ENCODE results near the gene STK31.
"Not testable (repeated sequence)": the region's sequence is repeated elsewhere in the genome, so short reads cannot be mapped to it uniquely, and the experiment has no call there.

STK31 gene, protein sequence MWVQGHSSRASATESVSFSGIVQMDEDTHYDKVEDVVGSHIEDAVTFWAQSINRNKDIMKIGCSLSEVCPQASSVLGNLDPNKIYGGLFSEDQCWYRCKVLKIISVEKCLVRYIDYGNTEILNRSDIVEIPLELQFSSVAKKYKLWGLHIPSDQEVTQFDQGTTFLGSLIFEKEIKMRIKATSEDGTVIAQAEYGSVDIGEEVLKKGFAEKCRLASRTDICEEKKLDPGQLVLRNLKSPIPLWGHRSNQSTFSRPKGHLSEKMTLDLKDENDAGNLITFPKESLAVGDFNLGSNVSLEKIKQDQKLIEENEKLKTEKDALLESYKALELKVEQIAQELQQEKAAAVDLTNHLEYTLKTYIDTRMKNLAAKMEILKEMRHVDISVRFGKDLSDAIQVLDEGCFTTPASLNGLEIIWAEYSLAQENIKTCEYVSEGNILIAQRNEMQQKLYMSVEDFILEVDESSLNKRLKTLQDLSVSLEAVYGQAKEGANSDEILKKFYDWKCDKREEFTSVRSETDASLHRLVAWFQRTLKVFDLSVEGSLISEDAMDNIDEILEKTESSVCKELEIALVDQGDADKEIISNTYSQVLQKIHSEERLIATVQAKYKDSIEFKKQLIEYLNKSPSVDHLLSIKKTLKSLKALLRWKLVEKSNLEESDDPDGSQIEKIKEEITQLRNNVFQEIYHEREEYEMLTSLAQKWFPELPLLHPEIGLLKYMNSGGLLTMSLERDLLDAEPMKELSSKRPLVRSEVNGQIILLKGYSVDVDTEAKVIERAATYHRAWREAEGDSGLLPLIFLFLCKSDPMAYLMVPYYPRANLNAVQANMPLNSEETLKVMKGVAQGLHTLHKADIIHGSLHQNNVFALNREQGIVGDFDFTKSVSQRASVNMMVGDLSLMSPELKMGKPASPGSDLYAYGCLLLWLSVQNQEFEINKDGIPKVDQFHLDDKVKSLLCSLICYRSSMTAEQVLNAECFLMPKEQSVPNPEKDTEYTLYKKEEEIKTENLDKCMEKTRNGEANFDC

DNA sequence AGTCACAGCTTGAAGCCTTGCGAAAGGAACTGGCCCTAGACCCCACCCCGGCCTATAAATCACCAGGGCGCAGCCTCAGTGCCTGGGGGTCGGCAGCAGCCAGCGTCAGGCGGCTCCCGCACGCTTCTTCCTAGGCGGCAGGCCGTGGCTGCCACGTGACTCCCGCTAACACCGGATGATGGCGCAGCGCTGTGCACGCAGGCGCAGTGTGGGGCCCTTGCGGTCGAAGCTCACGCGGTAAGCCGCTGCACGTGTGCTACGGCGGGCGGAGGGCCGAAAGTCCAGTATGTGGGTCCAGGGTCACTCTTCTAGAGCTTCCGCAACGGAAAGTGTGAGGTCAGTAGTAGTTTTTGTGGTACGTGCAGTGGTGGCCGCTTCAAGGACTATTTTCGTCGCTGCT lies at the start of gene STK31:
TSS of gene STK31 (plus strand) at position 220 of the 400 bp plus-strand sequence. CDS start at position 287, 67 bp downstream.
- no peak for DNase-seq

DNA sequence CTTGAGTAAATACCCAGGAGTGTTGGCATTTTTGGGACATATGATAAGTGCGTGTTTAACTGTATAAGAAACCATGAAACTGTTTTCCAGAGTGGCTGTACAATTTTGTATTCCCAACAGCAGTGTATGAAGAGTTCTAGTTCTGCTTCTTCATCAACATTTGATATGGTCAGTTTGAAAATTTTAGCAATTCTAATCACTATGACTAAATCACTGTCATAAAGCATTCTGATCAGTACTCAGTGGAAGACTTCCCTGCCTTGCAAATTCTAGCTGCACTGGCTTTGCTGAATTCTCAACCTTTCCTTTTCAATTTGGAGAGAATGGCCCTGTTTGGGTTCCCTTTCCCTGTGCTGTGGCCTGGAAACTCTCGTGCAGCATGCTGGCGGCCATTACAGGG lies 48.6 kb upstream of the STK31 start:
- no peak for DNase-seq

DNA sequence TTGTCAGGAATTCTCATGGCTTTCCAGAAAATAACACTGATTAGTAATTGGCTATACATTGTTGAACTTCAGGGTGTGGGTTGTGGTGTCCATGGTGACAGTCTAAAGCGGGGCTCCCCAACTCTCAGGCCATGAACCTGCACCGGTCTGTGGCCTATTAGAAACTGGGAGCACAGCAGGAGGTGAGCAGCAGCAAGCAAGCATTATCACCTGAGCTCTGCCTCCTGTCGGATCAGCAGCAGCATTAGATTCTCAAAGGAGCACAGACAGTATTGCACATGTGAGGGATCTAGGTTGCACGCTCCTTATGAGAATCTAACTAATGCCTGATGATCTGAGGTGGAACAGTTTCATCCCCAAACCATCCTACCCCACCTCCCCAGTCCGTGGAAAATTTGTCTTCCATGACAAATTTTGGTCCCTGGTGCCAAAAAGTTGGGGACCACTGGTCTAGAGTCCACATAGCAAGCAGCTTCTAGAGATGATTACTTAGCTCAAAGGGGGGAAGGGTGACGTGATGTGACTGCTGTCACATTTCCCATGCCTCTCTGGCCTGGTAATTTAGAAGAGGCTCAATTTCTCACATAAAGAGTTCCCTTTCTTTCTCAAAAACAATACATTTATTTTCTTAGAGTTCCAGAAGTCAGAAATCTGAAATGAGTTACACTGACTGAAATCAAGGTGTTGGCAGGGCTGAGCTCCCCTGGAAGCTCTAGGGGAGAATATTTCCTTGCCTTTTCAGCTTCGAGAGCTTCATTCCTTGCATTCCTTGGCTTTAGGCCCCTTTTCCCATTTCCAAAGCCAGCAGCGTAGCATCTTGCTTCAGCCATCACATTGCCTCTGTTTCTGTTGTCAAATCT lies 47.7 kb upstream of the STK31 start:
- no peak for DNase-seq

DNA sequence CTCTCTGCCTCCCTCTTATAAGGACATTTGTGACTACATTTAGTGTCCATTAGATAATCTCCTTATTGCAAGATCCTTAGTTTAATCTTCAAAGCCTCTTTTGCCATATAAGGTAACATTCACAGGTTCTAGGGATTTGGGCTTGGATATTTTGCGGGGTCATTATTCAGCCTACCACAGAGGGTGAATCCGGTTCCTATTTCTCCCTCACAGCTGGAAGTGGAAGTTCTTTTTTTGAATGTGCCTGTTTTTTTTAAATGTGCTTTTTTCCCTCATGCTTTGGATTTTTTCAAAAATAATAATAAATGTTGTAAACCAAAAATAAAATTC lies 47.1 kb upstream of the STK31 start:
- no peak for DNase-seq

DNA sequence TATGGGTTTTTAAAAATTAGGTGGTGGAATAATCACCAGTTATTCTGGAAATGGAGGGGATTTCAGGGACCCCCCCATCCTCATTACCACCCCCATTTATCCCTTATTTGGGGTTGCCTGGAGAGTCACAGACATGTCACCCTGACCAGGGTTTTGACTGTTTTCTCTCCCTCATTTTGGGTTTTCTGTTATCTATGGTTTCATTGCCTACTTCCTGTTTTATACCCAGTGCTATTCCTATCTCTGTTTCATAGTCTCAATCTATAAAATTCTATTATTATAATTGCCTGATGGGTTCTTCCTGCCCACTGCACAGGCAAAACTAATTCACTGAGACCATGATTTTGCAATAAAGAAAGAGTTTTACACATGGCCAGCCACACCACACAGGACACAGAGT lies 45.9 kb upstream of the STK31 start:
- DNase-seq: no peak

DNA sequence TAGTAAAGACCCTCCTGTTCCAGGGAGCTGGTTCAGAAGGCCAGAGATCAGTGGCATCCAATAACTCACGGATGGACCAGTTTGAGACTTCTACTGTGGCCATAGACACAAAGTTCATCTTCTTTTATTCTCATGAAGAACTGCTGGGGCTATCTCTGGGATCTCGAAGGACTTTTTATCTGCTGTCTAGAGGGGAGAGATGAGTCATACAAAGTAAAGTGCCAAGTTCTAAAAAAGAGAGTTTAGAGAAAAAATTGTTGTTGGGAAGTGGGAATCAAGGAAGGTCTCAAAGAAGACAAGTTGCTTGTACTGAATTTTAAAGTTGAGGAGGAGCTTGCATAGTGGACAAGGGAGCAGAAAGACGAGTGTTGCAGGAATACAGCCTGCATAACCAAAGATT lies 38.0 kb upstream of the STK31 start:
- DNase-seq: no peak

DNA sequence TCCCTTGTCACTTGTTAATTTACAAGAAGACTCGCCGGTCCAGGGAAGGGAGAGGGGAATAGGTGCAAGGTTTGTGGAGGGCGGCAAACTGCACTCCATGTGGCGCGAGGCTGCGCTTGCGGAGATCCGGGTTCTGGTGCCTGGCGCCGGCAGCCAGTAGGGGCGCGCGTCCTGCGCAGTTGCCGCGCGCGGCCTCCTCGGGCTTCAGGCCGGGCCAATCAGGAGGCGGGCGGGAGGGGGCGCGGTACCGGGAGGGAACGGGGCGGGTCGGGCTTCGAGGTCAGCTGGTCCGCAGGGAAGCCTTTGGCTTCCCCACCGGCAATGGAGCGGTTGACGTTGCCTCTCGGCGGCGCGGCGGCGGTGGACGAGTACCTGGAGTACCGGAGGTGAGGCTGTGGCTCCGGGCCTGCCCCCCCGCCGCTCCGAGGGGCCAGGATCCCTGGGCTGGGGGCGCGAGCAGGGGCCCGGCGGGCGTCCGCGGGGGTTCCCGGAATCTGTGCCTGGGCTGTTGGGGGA lies 30.1 kb upstream of the STK31 start, which contains the start of gene FAM221A:
TSS of gene FAM221A (plus strand) at position 302 of the 516 bp plus-strand sequence. CDS start at position 322, 20 bp downstream.
- peak; percentile 66 for DNase-seq

DNA sequence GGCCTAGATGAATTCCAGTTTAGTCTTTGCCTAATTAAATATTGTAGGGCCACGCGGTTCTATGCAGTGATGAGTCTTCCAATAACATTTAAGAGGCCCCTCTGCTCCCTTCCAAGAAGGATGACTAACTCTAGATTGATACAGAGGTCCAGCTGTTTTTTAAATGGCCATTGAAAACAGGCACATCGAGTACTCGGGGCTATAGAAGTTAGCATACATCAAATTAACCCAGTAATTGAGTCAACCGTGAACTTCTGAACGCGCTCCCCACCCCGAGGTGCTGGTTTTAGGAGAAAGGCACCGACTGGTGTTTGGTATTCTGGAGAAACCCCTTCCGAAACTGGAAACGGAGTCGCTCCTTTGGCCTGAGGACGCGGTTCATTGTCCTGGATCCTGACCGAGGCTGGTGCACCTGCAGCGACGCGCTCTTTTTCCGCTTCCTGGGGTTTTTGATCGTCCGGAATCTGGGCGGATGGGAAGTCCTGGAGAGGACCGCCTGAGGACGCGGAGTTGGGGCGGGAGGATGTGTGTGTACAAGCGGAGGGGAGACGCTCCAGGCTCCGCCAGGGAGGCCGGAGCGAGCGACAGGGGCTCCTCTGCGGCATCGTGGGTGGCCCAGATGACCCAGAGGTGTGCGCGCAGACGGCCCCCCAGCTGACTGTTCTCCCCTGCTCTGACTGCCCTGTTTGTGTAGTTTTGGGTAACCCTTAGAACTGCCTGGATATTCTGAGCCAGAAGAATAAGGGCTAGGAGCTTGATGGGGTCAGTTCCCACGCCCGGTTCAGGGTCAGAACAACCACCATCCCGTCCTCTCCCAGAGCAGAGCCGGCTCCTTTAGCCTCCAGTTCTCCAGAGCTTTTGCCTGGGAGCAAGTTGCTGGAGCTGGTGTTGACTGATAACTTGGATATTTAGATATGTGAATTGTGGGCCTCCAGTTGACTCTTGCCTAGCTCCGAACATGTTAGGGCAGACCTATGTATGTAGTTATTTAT lies 29.3 kb upstream of the STK31 start:
- no peak for DNase-seq

DNA sequence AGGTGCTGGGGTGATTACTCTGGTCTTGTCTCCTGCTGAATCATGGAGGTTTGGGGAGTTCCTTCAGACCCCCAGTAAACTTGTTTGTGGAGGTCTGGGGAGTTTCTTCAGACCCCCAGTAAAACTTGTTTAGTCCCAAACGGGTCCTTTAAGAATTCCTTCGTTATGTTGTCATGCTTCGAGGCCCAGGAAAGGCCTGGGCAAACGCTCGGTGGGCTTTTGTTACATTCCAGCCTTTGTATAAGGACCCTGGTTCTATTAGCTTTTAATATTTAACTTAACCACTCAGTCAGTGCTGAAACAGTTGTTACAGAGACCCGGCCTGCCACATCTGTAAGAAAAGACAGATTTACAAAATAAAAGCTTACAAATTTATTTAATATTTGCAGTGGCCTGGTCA lies 26.0 kb upstream of the STK31 start:
- DNase-seq: not testable (repeated sequence)

DNA sequence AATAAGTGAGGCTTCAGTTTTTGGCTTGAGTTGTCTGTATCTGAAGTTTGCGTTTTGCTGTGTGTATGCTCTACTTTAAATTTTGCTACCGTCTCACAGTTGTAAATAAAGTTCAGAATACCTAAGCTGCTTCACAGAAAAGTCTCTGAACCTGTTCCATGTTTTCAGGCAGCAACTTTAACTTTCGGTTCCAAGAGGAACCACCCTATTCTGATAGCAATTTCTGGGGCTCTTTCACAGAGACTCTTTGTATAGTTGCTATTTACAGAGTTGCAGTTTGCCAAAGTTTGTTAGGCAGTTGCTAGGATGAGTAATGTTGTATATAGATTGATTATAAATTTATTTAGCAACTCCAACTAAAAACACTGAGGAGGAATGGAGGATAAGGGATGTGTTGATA lies 24.3 kb upstream of the STK31 start:
- DNase-seq: no peak

DNA sequence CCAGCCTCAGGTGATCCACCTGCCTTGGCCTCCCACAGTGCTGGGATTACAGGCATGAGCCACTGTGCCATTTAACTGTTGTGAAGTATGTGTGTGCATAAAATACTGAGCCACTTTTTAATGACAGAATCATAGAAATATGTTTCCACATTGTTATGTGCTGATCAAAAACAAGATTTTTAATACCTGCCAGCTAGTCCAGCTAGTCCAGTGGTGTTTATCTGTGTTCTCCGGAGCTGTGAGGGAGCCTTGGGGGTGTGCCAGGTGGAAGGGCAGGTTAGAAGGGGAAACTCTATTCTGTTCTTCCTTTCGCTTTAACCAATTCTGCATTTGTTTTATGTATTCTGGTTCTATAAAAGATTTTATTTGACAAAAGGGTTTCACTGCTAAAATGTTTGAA lies 23.0 kb upstream of the STK31 start:
- DNase-seq: no peak

DNA sequence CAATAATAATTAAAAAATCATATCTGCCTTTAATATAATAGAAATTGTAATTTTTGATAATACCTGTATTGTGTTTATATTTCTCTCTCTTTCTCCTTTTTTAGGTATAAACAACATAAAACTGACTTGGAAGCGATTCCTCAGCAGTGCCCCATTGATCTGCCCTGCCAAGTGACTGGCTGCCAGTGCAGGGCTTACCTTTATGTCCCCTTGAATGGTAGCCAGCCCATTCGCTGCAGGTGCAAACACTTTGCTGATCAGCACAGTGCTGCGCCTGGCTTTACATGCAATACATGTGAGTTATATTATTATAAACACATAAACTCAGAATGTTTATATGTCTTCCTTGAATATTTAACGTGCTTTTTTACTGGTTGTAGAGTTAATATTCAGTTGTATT lies 20.9 kb upstream of the STK31 start:
- no peak for DNase-seq

DNA sequence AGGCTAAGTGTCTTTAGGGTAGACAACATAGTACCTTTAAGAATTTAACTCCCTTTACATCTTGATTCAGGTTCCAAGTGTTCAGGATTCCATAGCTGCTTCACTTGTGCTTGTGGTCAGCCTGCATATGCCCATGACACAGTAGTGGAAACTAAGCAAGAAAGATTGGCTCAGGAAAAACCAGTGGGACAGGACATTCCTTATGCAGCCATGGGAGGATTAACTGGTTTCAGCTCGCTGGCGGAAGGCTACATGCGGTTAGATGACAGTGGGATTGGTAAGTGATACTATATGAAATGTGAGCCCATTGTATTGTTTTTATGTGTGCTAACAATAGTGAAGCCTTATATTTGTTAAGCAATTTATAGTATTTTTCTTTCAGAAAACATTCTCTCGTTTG lies 18.7 kb upstream of the STK31 start:
- no peak for DNase-seq

DNA sequence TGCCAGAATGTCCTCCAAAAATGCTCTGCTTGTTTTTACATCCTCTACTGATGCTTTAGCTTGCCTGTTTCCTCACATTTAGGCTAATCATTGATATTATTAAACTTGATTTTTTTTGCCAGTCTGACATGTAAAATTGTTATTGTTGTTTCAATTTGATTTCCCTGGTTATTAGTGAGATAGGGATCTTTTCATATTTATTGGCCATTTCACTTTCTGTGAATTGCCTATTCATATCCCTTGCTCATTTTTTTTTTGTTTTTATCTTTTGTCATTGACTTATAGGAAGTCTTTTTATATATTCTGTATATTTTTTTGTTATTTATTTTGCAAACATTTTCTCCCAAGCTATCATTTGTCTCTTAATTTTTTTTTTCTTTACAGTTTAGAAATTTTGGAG lies 16.8 kb upstream of the STK31 start:
- DNase-seq: no peak

DNA sequence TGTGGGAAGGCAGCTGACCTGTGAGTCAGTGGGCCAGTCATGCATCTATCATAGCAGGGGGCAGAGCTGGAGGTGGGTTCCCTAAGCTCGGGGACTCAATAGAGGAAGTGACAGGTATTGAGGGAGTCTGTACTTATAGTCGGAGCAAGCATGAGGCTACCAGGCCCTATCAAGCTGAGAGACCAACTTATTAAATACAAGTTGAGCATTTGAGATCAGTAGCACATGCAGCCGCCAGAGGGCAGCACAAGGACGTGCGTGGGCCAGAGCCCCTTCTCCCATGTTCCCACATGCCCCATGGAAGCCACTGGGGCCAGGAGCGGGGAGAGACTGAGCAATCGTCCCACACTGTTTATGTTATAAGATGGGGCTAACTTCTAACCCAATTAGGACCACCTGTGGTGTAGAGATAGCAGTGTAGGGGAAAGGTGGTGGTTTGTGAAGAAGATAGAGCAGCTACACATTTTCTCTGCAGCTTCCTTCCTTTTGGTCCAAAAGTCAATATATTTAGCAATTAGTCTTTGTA lies 13.0 kb upstream of the STK31 start:
- DNase-seq: no peak

DNA sequence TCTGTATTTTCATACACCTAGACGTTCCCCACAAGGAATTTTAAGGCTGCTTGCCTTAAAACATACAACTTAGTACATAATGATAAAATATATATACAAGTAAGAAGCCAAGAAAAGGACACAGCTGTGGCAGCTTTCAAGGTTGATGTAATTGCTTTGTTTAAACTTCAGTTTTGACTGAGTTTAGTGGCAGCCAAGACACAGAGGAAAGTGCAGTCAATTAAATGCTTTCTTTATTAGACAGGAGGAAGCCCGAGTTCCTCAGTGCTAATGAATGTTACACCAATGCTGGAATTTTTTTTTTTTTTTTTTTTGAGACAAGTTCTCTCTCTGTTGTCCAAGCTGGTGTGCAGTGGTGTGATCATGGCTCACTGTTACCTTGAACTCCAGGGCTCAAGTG lies 11.2 kb upstream of the STK31 start:
- no peak for DNase-seq

DNA sequence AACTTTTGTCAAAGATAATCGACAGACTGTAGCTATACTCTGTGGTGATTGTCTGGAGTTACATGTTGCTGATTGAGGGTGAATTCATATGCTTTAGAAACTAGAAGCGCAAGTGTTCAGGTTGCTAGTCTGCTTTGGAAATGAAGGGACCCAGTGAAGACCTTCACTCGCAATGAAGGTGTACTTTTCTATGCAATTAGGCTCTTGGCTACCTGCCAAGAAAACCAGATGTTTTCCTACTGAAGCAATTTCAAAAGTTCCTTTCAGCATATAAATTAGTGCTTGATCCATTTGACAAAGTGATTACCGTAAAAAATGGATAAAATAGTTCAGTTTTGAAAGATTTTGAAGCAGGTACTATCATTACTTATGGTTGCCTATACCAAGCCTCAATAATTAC lies 10.0 kb upstream of the STK31 start:
- DNase-seq: no peak

DNA sequence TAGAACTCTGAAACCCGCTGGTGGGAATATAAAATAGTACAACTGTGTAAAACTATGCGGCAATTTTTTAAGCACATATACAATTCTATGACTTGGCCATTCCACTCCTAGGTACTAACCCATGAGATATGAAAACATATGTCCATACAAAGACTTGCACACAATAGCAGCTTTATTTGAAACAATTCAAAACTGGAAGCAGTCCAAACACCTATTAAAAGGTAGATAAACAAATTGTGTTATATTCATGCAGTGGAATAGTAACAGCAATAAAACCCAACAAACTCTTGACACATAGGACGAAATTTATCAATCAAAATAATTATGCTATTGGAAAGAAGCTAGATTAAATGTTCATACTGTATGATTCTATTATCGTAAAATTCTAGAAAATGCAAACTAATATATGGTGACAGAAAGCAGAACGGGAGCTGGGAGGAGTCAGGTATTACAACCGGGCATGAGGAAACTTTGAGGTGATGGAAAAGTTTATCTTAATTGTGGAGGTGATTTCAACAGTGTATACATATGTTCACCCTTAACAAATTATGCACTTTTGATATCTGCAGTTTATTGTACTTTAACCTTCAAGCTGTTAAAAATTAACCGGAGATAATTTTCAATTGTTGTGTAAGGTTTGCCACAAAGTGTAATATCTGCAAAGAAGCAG lies 803 bp upstream of the STK31 start:
- no peak for DNase-seq

DNA sequence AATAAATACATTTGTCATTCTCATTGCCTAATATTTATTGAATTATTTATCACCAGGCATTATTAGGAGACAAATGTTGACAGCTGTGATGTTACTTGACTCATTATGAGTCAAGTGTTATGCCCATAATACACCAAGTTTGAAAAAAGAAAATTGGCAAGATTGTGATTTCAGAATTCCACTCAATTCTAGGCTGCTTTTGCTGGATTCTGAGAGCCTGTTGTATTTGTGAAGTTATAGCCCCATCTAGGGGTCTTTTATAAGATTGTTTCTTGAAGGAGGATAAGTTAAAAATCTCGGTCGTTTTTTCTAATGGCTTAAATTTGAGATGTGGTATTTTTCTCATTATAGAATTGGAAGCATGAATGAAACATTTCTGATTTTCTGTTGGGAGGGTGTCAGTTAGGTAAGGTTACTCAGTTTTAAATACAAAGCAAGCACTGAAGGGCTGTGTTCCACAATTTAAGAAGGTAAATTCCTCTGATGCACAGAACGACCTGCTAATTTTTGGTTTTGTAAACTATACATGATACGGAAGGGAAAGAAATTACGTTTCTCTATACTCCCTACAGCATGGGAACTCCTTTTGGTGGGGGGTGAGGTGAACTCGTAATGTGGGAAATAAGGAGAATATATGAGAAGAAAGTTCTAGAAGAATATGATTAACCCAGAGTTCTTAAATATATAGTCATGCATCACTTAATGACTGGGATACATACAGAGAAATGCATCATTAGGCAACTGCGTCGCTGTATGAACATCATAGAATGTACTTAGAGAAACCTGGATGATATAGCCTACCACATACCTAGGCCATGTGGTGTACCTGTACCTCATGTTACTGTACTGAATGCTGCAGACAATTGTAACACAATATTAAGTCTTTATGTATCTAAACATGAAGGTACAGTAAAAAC lies 2.6 kb downstream of the STK31 start:
- no peak for DNase-seq

Data from NCI-H2107 (cell line).